GM20431 (cell line): ENCODE measurements around the gene ZNF592.

Source experiments
- in situ Hi-C: fragments of 300-500 bp; cut with MseI, MboI; formaldehyde crosslinking; loops from one replicate; pipeline ENCODE4 v1.15.0; 2020; ENCODE audit warnings: low sequenced_read_pairs; ENCODE audit not compliant: unreplicated experiment

Gene ZNF592

GRCh38 chr15:84772467-84772866 is 24.1 kb downstream of the ZNF592 start:
- in situ Hi-C loops: no loop called here

- in situ Hi-C loops: no loop called here
Observed at GRCh38 chr15:84773716-84774115, 25.3 kb downstream of the ZNF592 start.

GRCh38 chr15:84775867-84776449 is 27.6 kb downstream of the ZNF592 start:
- in situ Hi-C loops: no loop called here

GRCh38 chr15:84778194-84778593 is 29.8 kb downstream of the ZNF592 start:
- in situ Hi-C loops: no loop called here

GRCh38 chr15:84780492-84780891 is 32.1 kb downstream of the ZNF592 start:
- in situ Hi-C loops: no loop called here

- in situ Hi-C loops: no loop called here
Observed at GRCh38 chr15:84781495-84781894, 33.1 kb downstream of the ZNF592 start.

- in situ Hi-C loops: no loop called here
Observed at GRCh38 chr15:84782346-84782745, 34.0 kb downstream of the ZNF592 start.

- in situ Hi-C loops: no loop called here
Observed at GRCh38 chr15:84783493-84784251, 35.3 kb downstream of the ZNF592 start.

GRCh38 chr15:84784262-84784661 is 35.9 kb downstream of the ZNF592 start:
- in situ Hi-C loops: no loop called here

- in situ Hi-C loops: no loop called here
Observed at GRCh38 chr15:84785053-84785452, 36.7 kb downstream of the ZNF592 start.

- in situ Hi-C loops: no loop called here
Observed at GRCh38 chr15:84788500-84788899, 40.1 kb downstream of the ZNF592 start.

GRCh38 chr15:84789762-84790161 is 41.4 kb downstream of the ZNF592 start:
- in situ Hi-C loops: no loop called here

GRCh38 chr15:84790676-84791075 is 42.3 kb downstream of the ZNF592 start:
- in situ Hi-C loops: no loop called here

GRCh38 chr15:84791763-84792162 is 43.4 kb downstream of the ZNF592 start:
- in situ Hi-C loops: no loop called here

GRCh38 chr15:84793431-84794161 is 45.2 kb downstream of the ZNF592 start:
- in situ Hi-C loops: no loop called here

- in situ Hi-C loops: no loop called here
Observed at GRCh38 chr15:84794162-84794547, 45.8 kb downstream of the ZNF592 start.

GRCh38 chr15:84795186-84795585 is 46.8 kb downstream of the ZNF592 start:
- in situ Hi-C loops: no loop called here

GRCh38 chr15:84797212-84797611 is 48.8 kb downstream of the ZNF592 start:
- in situ Hi-C loops: no loop called here

- in situ Hi-C loops: no loop called here
Observed at GRCh38 chr15:84797801-84798200, 49.4 kb downstream of the ZNF592 start.

- in situ Hi-C loops: no loop called here
Observed at GRCh38 chr15:84798436-84798946, 50.1 kb downstream of the ZNF592 start.
